IMR-90 (cell line): ENCODE results near the gene OTOG. TPM values are rescaled to one million over a fixed set of nuclear protein-coding genes. Genes with fewer than 3 reads are reported as not detected.

Experiments used
- ATAC-seq: fragments of 200-7000 bp; cut with Tn5 transposase; 2 replicates; pipeline ENCODE4 v1.9.1; 2020; ENCODE audit warnings: low read depth, mild to moderate bottlenecking, moderate library complexity
- BruUV-seq: library from RNA; stranded (reverse); fragments of 400-500 nt; replicated peaks from 2 replicates; lab custom pipeline; 2021; lab: Mats Ljungman, UMichigan
- CTCF ChIA-PET: fragments of 300-600 bp; formaldehyde crosslinking; extraction: SDS; loops from one replicate; lab custom pipeline; 2021; ENCODE audit warnings: antibody characterized with exemption; lab: Yijun Ruan, JAX
- POLR2A ChIA-PET: fragments of 300-600 bp; sonication (Branson Sonifier 250); formaldehyde crosslinking; loops from one replicate; lab custom pipeline; 2022; ENCODE audit warnings: antibody characterized with exemption; ENCODE audit not compliant: unreplicated experiment; lab: Charles Lee
- DNase-seq: peaks from one replicate; pipeline ENCODE4 v3.0.0; 2013
- H2AFZ ChIP-seq: replicated peaks from 2 replicates; pipeline ENCODE3; 2013; ENCODE audit warnings: low read length, mild to moderate bottlenecking; ENCODE audit not compliant: poor library complexity
- H2AK5ac ChIP-seq: 2 replicates; pipeline ENCODE4 v1.6.1; 2013; ENCODE audit warnings: low read depth, low read length, inconsistent platforms
- H2AK9ac ChIP-seq: replicated peaks from 2 replicates; pipeline ENCODE3; 2013; ENCODE audit warnings: mild to moderate bottlenecking, low read depth, low read length, moderate library complexity; ENCODE audit not compliant: poor library complexity
- H2BK120ac ChIP-seq: 2 replicates; pipeline ENCODE4 v1.6.1; 2013; ENCODE audit warnings: low read depth, low read length, inconsistent platforms
- H2BK15ac ChIP-seq: 3 replicates; pipeline ENCODE4 v1.6.1; 2013; ENCODE audit warnings: low read depth, low read length, inconsistent platforms
- H2BK20ac ChIP-seq: 2 replicates; pipeline ENCODE4 v1.6.1; 2013; ENCODE audit warnings: low read depth, mild to moderate bottlenecking, inconsistent platforms, low read length, moderate library complexity
- H2BK5ac ChIP-seq: 2 replicates; pipeline ENCODE4 v1.6.1; 2013; ENCODE audit warnings: mild to moderate bottlenecking, low read depth, low read length, inconsistent platforms; ENCODE audit not compliant: poor library complexity, severe bottlenecking
- H3K14ac ChIP-seq: replicated peaks from 2 replicates; pipeline ENCODE4 v1.6.1; 2013; ENCODE audit warnings: low read depth, low read length, inconsistent platforms
- H3K18ac ChIP-seq: 2 replicates; pipeline ENCODE4 v1.6.1; 2013; ENCODE audit warnings: low read depth, low read length, control low read depth
- H3K23ac ChIP-seq: 2 replicates; pipeline ENCODE4 v1.6.1; 2013; ENCODE audit warnings: low read depth, low read length, inconsistent platforms
- H3K27ac ChIP-seq: 2 replicates; pipeline ENCODE4 v1.5.1; 2013; ENCODE audit warnings: mild to moderate bottlenecking, control low read depth, low read length; ENCODE audit not compliant: insufficient read depth
- H3K27me3 ChIP-seq: 2 replicates; pipeline ENCODE4 v1.6.1; 2013; ENCODE audit warnings: low read length; ENCODE audit not compliant: control insufficient read depth, insufficient read depth
- H3K36me3 ChIP-seq: 2 replicates; pipeline ENCODE4 v1.6.1; 2013; ENCODE audit warnings: low read length, mixed read lengths; ENCODE audit not compliant: control insufficient read depth, insufficient read depth
- H3K4ac ChIP-seq: 2 replicates; pipeline ENCODE4 v1.6.1; 2013; ENCODE audit warnings: low read depth, low read length, inconsistent platforms
- H3K4me1 ChIP-seq: 2 replicates; pipeline ENCODE4 v1.6.1; 2013; ENCODE audit warnings: low read length, mixed read lengths; ENCODE audit not compliant: control insufficient read depth, insufficient read depth
- H3K4me2 ChIP-seq: 2 replicates; pipeline ENCODE4 v1.6.1; 2013; ENCODE audit warnings: low read depth, mild to moderate bottlenecking, control low read depth, low read length, moderate library complexity
- H3K4me3 ChIP-seq: 2 replicates; pipeline ENCODE4 v1.5.1; 2013; ENCODE audit warnings: low read depth, mild to moderate bottlenecking, control low read depth, low read length, moderate library complexity; ENCODE audit not compliant: insufficient read depth
- H3K56ac ChIP-seq: 2 replicates; pipeline ENCODE4 v1.6.1; 2013; ENCODE audit warnings: low read length, inconsistent platforms; ENCODE audit not compliant: insufficient read depth; ENCODE audit errors: extremely low read depth
- H3K79me1 ChIP-seq, 2 experiments: 2 replicates each; pipeline ENCODE4 v1.6.1; 2013; ENCODE audit warnings: low read length in 2 of 2, inconsistent platforms in 1 of 2, low read depth in 1 of 2
- H3K9ac ChIP-seq: 2 replicates; pipeline ENCODE4 v1.6.1; 2013; ENCODE audit warnings: low read depth, low read length, control low read depth
- H3K9me1 ChIP-seq: 2 replicates; pipeline ENCODE4 v1.6.1; 2013; ENCODE audit warnings: low read length, inconsistent platforms; ENCODE audit not compliant: insufficient read depth
- H3K9me3 ChIP-seq: 2 replicates; pipeline ENCODE4 v1.6.1; 2013; ENCODE audit warnings: low read length; ENCODE audit not compliant: control insufficient read depth, insufficient read depth
- H4K20me1 ChIP-seq: 2 replicates; pipeline ENCODE4 v1.6.1; 2013; ENCODE audit warnings: low read length, inconsistent platforms; ENCODE audit not compliant: insufficient read depth
- H4K5ac ChIP-seq: 2 replicates; pipeline ENCODE4 v1.6.1; 2013; ENCODE audit warnings: mild to moderate bottlenecking, low read depth, low read length, control low read depth
- H4K8ac ChIP-seq, 2 experiments: 2 replicates each; pipeline ENCODE4 v1.6.1; 2013; ENCODE audit warnings: low read depth in 2 of 2, low read length in 2 of 2, control low read depth in 1 of 2, inconsistent platforms in 1 of 2
- H4K91ac ChIP-seq: 2 replicates; pipeline ENCODE4 v1.6.1; 2013; ENCODE audit warnings: low read depth, low read length, inconsistent platforms; ENCODE audit not compliant: insufficient read depth
- CEBPB ChIP-seq: IDR thresholded peaks from 2 replicates; pipeline ENCODE4 v1.6.1; 2012; ENCODE audit warnings: low read depth, low read length, improper control_type of control experiment
- ELK1 ChIP-seq: fragments of 150-350 bp; IDR thresholded peaks from 2 replicates; pipeline ENCODE4 v1.6.1; 2016; ENCODE audit warnings: low read depth, mild to moderate bottlenecking, low read length, moderate library complexity, borderline replicate concordance
- MAFK ChIP-seq: IDR thresholded peaks from 2 replicates; pipeline ENCODE4 v1.6.1; 2012; ENCODE audit warnings: low read depth, low read length, improper control_type of control experiment
- RCOR1 ChIP-seq: IDR thresholded peaks from 2 replicates; pipeline ENCODE4 v1.6.1; 2012; ENCODE audit warnings: mild to moderate bottlenecking, low read length, improper control_type of control experiment; ENCODE audit not compliant: insufficient replicate concordance
- SMC3 ChIP-seq: fragments of 150-350 bp; IDR thresholded peaks from 2 replicates; pipeline ENCODE4 v1.6.1; 2016; ENCODE audit warnings: low read depth, mild to moderate bottlenecking, antibody characterized with exemption, low read length, moderate library complexity
- WGBS, 2 experiments: methylation state at CpG; one replicate each; pipeline versions ENCODE4 v1.1.5 to v1.1.7; 2013; ENCODE audit warnings: missing lambda C conversion rate in 2 of 2; ENCODE audit not compliant: insufficient read length in 1 of 2; ENCODE audit errors: extremely low coverage in 2 of 2; 5-methylcytosine and 5-hydroxymethylcytosine counted together
- dilution Hi-C: fragments of 300-500 bp; cut with HindIII; formaldehyde crosslinking; loops from one replicate; pipeline ENCODE4 v1.14.3; 2018; ENCODE audit warnings: low sequenced_read_pairs; ENCODE audit not compliant: unreplicated experiment
- in situ Hi-C: fragments of 300-500 bp; cut with MboI; formaldehyde crosslinking; loops from 3 replicates; pipeline ENCODE4 v1.14.3; 2019; ENCODE audit warnings: low sequenced_read_pairs, inconsistent platforms, mixed read lengths
- intact Hi-C: fragments of 100-400 bp; cut with micrococcal nuclease; formaldehyde crosslinking; loops from 2 replicates; pipeline ENCODE4 v1.10.0; 2022
- polyA plus RNA-seq, 3 experiments: library from polyadenylated mRNA; depleted of rRNA; stranded (reverse); fragments of >200 nt; gene quantifications; 2 replicates each; pipeline ENCODE4 v1.2.3, GENCODE V29; 2012; ENCODE audit warnings: low replicate concordance in 1 of 3
- total RNA-seq: library from RNA; depleted of rRNA; stranded (reverse); fragments of >200 nt; gene quantifications from 2 replicates; pipeline ENCODE4 v1.2.3, GENCODE V29; 2012

Gene OTOG
- total and polyA plus RNA-seq, 2 of the 4 experiments (the other 2 are of a cell fraction) = not detected

DNA sequence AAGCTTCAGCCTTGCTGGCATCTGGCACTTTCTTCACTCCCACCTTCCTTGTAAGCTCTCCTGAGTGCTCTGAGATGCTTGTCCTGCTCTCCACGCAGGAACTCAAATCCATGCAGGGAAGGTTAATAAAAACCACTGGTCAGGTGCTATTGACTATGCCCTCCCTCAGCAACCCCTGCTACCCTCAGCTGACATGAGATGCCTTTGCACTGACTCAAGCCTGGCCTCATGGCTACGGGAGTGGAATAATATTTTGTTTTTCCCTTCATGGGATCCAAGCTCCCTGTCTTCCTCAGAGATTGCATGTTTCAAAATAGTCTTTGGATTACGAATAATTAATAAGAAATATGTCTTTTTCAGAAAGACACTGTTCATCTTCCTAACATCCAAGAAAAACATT, 38.8 kb upstream of the OTOG start:
- Histone ChIP-seq H3K27me3 (peaks cover 19% of the 10 kb centered on the region), H3K23ac (no peak overlapping the region), H3K9me1 (no peaks in the 10 kb centered on the region), H2BK5ac (no peak overlapping the region), H3K9ac (no peak overlapping the region), H2AFZ (no peak overlapping the region), H3K56ac (no peak overlapping the region), H3K4me1 (no peaks in the 10 kb centered on the region), H4K8ac (no peak overlapping the region), H3K4ac (no peak overlapping the region), H3K27ac (no peak overlapping the region), H2AK9ac (no peak overlapping the region), H4K91ac (no peak overlapping the region), H2BK20ac (no peak overlapping the region), H2BK15ac (no peak overlapping the region), H2AK5ac (no peak overlapping the region), H2BK120ac (no peak overlapping the region), H3K36me3 (no peaks in the 10 kb centered on the region), H4K20me1 (no peaks in the 10 kb centered on the region), H3K14ac (no peak overlapping the region), H3K79me1 (no peaks in the 10 kb centered on the region), H4K5ac (no peak overlapping the region), H3K4me2 (no peak overlapping the region), H3K18ac (no peak overlapping the region), H3K9me3 (no peaks in the 10 kb centered on the region), H3K4me3 (no peak overlapping the region)
- dilution Hi-C loops = no loop called here
- no peak for DNase-seq
- intact Hi-C loops = loop anchor here (10.0 kb wide), 2 partner anchors 684 to 724 kb away; no protein-coding TSS in a partner anchor
- no TSS peak for BruUV-seq
- POLR2A ChIA-PET = no interaction called here
- ATAC-seq = no peak
- in situ Hi-C loops = loop anchor here (10.0 to 25.0 kb wide), 2 partner anchors 274 to 571 kb away; no protein-coding TSS in a partner anchor
- CTCF ChIA-PET = interaction anchor here (0.5 to 1.1 kb wide), 5 partner anchors 9 to 1093 kb away, joined by 3 to 5 read pairs (median 4); no protein-coding TSS in a partner anchor
- no CpG with 5 or more reads among the region's 3 CpGs for WGBS, 2 experiments
- no peak for TF ChIP-seq CEBPB
- no peak for TF ChIP-seq SMC3
- no peak for TF ChIP-seq RCOR1
- no peak for TF ChIP-seq ELK1
- no peak for TF ChIP-seq MAFK
